NCI-H524 treated with DMSO at 0.1 percent for 48 hours (cell line): ENCODE results near the gene CCR7.
"Not testable (repeated sequence)": the region's sequence is repeated elsewhere in the genome, so short reads cannot be mapped to it uniquely, and the experiment has no call there.

Experiments used
- DNase-seq: peaks from one replicate; lab custom pipeline; 2025; lab: John Stamatoyannopoulos, UW

CCR7 gene

DNA sequence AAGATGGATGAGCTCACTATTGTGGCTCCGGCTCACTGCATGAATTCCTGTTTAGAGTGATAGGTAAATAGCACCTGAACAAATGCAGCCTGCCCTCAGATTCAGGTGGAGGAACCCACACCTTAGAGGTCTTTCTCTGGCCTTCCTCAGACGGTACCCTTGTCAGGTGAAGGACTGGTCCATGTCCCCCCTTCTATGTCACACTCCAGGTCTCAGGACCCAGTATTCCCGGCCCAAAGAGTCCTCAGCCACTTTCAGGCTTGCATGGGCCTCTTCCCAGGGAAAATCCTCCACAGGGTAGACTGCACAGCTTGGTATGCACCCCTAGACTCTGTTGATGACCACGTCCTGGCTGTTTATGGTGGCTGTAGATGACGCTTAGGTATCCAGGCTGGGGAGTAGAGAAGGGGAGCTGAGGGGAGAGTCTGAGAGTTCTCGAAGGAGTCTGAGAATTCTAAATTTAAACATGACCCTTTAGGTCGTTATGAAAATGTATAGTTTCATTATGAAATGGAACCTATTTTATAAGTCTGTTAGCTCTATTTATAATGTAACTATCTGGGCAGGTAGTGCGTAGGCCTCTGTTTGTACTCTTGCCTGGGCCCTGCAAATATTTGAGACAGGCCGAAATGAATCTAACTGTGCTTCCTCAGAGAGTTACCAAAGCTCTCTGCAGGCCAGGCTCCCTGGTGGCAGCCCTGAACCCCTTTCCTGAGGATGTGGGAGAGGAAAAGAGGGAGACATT lies 32.5 kb upstream of the CCR7 start:
- DNase-seq: no peak

- no peak for DNase-seq
Observed at GRCh38 chr17:40597156-40597555, 31.9 kb upstream of the CCR7 start.

DNA sequence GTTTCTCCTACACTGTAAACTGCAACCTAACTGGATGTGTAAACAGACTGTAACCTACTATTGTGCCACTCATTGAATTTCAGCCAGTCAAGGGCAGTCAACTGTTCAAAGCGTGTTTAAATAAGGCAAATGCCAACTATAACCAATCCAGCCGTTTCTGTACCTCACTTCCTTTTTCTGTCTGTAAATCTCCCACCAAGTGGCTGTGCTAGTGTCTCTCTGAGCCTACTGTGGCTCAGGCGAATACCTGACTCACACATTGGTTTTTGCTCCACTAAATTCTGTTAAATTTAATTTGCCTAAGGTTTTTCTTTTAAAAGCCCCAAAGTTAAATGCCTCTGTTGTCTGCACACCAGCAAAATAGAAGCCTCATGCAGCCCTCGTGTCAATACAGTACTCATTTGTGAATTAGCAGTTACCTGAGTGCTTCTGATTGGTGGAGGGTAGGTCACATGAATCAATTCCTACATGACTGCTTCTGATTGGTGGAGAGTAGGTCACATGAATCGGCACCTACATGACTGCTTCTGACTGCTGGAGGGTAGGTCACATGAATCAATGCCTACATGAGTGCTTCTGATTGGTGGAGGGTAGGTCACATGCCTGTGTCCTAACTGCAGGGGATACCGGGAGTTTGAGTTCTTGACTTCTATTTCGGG lies 31.1 kb upstream of the CCR7 start:
- DNase-seq: peak; percentile 64

- no peak for DNase-seq
Observed at GRCh38 chr17:40590742-40591141, 25.5 kb upstream of the CCR7 start.

- DNase-seq: no peak
Observed at GRCh38 chr17:40588552-40588951, 23.3 kb upstream of the CCR7 start.

DNA sequence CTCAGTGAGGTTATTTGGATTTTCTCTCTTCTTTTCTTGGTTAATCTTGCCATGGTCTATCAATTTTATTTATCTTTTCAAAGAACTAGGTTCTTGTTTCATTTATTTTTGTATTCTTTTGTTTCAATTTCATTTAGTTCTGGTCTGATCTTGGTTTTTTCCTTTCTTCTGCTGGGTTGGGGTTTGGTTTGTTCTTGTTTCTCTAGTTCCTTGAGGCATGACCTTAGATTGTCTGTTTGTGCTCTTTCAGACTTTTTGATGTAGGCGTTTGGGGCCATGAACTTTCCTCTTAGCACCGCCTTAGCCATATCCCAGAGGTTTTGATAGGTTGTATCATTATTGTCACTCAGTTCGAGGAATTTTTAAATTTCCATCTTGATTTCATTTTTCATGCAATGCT lies 21.0 kb upstream of the CCR7 start:
- DNase-seq: not testable (repeated sequence)

DNA sequence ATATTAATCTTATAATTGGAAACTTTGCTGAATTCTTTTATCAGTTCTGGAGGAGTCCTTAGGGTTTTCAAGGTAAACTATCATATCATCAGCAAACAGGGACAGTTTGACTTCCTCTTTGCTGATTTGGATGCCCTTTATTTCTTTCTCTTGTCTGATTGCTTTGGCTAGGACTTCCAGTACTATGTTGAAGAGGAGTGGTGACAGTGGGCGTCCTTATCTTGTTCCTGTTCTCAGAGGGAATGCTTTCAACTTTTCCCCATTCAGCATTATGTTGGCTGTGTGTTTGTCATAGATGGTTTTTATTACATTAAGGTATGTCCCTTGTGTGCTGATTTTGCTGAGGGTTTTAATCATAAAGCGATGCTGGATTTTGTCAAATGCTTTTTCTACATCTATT lies 19.7 kb upstream of the CCR7 start:
- DNase-seq: not testable (repeated sequence)

- no peak for DNase-seq
Observed at GRCh38 chr17:40582328-40582901, 17.1 kb upstream of the CCR7 start.

DNA sequence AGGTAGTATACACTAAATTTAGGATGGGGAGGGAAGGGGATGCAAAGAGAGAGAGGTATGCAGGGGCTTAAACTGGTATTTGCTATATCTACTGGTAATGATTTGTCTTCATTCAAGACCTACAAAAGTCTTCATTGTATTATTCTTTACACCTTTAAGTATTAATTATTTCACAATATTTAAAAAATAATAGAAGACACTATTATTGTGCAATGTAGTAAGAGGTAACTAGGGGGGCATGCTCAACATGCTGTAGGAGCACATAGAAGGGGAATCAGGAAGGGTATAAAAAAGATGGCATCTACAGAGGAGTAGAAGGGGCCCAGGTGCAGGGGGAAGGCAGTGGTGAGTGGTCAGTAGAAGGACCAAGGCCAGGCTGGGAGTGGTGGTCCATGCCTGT lies 14.9 kb upstream of the CCR7 start:
- DNase-seq: no peak

DNA sequence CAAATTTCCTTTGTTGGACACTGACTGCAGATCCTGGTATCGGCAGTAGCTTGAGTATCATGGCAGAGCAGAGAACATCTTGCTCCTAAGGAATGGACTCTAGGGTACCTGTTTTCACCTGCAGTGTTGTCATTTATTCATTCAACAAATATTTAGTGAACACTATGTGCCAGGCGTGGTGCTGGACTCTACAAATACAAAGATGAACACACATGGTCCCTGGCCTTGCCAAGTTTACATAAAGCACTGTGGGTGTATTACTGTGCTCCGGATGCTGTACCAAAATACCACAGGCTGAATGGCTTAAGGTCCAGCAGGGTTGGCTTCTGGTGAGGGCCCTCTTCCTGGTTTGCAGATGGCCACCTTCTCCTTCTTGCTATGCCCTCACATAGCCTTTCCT lies 14.2 kb upstream of the CCR7 start:
- DNase-seq: no peak

- DNase-seq: no peak
Observed at GRCh38 chr17:40577611-40578065, 12.4 kb upstream of the CCR7 start.

GRCh38 chr17:40576113-40576740 lies 11.0 kb upstream of the CCR7 start:
- no peak for DNase-seq

DNA sequence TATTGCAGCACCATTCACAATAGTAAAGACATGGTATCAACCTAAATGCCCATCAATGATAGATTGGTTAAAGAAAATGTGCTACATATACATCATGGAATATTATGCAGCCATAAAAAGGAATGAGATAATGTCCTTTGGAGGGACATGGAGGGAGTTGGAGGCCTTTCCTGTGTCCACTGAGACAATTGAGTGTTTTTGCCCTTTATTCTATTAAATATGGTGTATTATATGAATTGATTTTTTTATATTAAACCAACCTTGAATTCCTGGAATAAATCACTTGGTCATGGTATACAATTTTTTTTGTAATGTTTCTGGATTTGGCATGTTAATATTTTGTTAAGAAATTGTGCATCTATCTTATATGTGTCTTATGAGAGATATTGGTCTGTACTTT lies 9.0 kb upstream of the CCR7 start:
- DNase-seq: no peak

DNA sequence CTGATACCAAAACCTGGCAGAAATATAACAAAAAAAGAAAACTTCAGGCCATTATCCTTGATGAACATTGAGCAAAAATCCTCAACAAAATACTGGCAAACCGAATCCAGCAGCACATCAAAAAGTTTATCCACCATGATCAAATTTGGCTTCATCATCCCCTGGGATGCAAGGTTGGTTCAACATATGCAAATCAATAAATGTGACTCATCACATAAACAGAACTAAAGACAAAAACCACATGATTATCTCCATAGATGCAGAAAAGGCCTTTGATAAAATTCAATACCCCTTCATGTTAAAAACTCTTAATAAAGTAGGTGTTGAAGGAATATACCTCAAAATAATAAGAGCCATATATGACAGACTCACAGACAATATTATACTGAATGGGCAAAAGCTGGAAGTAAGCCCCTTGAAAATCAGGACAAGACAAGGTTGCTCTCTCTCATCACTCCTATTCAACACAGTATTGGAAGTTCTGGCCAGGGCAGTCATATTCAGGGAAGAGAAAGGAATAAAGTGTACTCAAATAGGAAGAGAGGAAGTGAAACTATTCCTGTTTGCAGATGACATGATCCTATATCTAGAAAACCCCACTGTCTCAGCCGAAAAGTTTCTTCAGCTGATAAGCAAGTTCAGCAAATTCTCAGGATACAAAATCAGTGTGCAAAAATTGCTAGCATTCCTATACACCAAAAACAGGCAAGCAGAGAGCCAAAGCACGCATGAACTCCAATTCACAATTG lies 7.1 kb upstream of the CCR7 start:
- DNase-seq: not testable (repeated sequence)

- DNase-seq: no peak
Observed at GRCh38 chr17:40568074-40568836, 3.0 kb upstream of the CCR7 start.

DNA sequence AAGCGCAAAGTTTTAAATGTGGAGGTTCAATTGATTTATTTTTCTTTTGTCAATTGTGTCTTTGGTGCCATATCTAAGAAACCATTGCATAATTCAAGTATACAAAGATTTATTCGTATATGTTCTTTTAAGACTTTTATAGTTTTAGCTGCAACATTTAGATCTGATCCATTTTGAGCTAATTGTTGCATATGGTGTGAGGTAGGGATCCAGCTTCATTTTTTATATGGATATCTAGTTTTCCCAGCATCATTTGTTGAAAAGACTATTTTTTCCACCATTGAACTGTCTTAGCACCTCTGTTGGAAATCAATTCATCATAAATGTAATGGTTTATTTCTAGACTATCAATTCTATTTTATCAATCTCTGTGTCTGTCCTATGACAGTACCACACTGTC lies 2.1 kb upstream of the CCR7 start:
- DNase-seq: no peak

DNA sequence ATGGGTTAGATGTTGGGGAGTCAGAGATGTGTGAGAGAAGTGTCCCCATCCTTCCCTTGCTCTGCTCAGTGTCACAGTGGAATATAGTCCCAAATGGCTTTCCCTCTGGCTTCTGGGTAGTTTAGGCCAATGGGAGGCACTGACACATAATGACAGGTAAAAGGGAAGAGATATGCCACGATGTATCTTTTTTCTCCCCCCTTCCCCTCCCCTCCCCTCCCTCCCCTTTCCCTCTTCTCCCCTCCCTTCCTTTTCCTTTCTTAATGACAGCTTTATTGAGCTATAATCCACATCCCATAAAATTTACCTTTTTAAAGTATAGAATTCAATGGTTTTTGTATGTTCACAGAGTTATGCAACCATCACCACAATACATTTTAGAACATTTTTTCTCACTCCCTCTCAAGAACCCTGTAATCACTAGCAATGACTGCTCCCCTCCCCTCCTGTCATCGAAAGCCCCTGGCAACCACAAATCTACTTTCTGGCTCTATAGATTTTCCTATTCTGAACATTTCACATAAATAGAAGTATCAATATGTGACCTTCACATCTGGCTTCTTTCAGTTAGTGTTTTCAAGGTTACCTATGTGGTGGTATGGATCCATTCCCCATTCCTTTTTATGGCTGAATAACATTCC lies 617 bp upstream of the CCR7 start:
- DNase-seq: no peak

DNA sequence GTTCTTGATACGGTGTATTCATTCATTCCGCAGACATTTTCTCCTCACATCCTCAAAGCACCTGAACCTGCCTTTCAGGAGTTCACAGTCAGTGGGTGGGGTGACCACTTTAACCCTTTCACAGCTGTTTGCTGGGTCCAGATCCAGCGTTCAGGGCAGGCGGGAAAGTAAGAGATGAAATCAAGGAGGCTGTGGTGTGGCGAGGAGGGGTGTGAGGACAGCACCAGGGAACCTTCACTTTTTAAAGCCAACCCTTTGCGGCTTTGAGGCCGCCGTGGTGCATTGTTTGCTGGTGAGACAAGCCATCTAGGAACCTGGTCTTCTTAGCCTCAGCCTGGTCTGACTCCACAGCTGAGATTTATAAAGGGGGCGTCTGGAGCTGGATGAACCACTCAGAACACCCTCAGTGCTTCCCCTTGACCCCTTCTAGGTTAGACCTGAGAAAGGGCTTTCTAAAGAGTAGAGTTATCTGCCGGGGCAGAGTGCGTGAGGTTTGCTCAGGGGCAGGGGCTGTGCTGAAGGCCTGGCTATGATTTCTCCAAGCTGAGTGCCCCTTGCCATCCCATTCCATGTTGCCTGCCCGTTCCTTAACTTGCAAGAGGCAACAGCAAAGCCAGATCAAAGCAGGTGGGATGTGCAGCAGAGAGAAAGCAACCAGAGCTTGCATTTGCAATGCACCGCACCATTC lies 933 bp downstream of the CCR7 start:
- no peak for DNase-seq

GRCh38 chr17:40563220-40564052 lies 1.8 kb downstream of the CCR7 start:
- DNase-seq: no peak
